GM18873 (cell line): ENCODE data around the gene TMEM135.

Experiments used
- ATAC-seq: cut with Tn5 transposase; IDR thresholded peaks from one replicate; pipeline ENCODE4 v1.9.1; 2021; ENCODE audit warnings: mild to moderate bottlenecking, moderate library complexity, moderate number of reproducible peaks; ENCODE audit not compliant: unreplicated experiment, low FRiP score

Gene TMEM135

GRCh38 chr11:87290304-87290922, 252.7 kb downstream of the TMEM135 start:
- ATAC-seq = no peak

- ATAC-seq = no peak
Measured at GRCh38 chr11:87292598-87292997, 254.9 kb downstream of the TMEM135 start.

GRCh38 chr11:87295237-87295636, 257.5 kb downstream of the TMEM135 start:
- no peak for ATAC-seq

- no peak for ATAC-seq
Measured at GRCh38 chr11:87296627-87297026, 258.9 kb downstream of the TMEM135 start.

- ATAC-seq = no peak
Measured at GRCh38 chr11:87298155-87298554, 260.4 kb downstream of the TMEM135 start.

- ATAC-seq = no peak
Measured at GRCh38 chr11:87299041-87299481, 261.3 kb downstream of the TMEM135 start.

GRCh38 chr11:87300640-87301380, 263.1 kb downstream of the TMEM135 start:
- no peak for ATAC-seq

- ATAC-seq = no peak
Measured at GRCh38 chr11:87301785-87302540, 264.2 kb downstream of the TMEM135 start.

- no peak for ATAC-seq
Measured at GRCh38 chr11:87304412-87304811, 266.7 kb downstream of the TMEM135 start.

GRCh38 chr11:87306262-87306851, 268.6 kb downstream of the TMEM135 start:
- no peak for ATAC-seq

- no peak for ATAC-seq
Measured at GRCh38 chr11:87307101-87307500, 269.4 kb downstream of the TMEM135 start.

- ATAC-seq = no peak
Measured at GRCh38 chr11:87315229-87315628, 277.5 kb downstream of the TMEM135 start.

GRCh38 chr11:87316491-87316890, 278.8 kb downstream of the TMEM135 start:
- ATAC-seq = no peak

- ATAC-seq = no peak
Measured at GRCh38 chr11:87317441-87317840, 279.7 kb downstream of the TMEM135 start.

GRCh38 chr11:87320123-87320522, 282.4 kb downstream of the TMEM135 start:
- no peak for ATAC-seq

GRCh38 chr11:87322568-87322967, 284.8 kb downstream of the TMEM135 start:
- no peak for ATAC-seq

GRCh38 chr11:87323899-87324298, 286.2 kb downstream of the TMEM135 start:
- ATAC-seq = no peak

- ATAC-seq = no peak
Measured at GRCh38 chr11:87324817-87325489, 287.2 kb downstream of the TMEM135 start.

GRCh38 chr11:87325490-87325872, 287.7 kb downstream of the TMEM135 start:
- ATAC-seq = no peak

GRCh38 chr11:87326594-87326993, 288.9 kb downstream of the TMEM135 start:
- no peak for ATAC-seq
